Gastrocnemius medialis (tissue), 4 donors: ENCODE data around the gene LUZP1.

ENCODE experiments used
- CTCF ChIP-seq, 5 experiments: fragments of 450-650 bp in 3 of 5; fragments of 200-600 bp in 2 of 5; sonication (generic) in 2 of 5; IDR thresholded peaks in 4 of 5; conservative IDR thresholded peaks in 1 of 5; 1 replicate in 4 of 5; 2 replicates in 1 of 5; pipeline ENCODE4 v1.5.1; 2016 to 2019; ENCODE audit warnings: antibody characterized with exemption in 5 of 5, mild to moderate bottlenecking in 3 of 5, moderate library complexity in 3 of 5
- POLR2A ChIP-seq, 2 donors: fragments of 450-650 bp; IDR thresholded peaks; one replicate each; pipeline ENCODE4 v1.6.1; 2017; ENCODE audit warnings: antibody characterized with exemption in 2 of 2, mild to moderate bottlenecking in 2 of 2, moderate library complexity in 2 of 2

- TF ChIP-seq POLR2A (IDR thresholded peaks at IDR 0.05) (no peak), CTCF (IDR thresholded peaks at IDR 0.05 in 4 of 5, conservative IDR thresholded peaks at IDR 0.05 in 1 of 5) (no peak)
Measured at GRCh38 chr1:23215291-23215690, 46.6 kb upstream of the LUZP1 start.
